ENCODE results near the gene NDP.

The NDP gene

GRCh38 chrX:44012484-44013096 lies 39.4 kb upstream of the NDP start:
- H3K4me3 ChIP-seq (ENCODE audit: low read depth, low read length), result no peak overlapping the region
- DNase-seq (ENCODE audit: low read depth), result peak; percentile 39
- no peak for TF ChIP-seq CTCF (conservative IDR thresholded peaks at IDR 0.05; ENCODE audit: low read depth, low read length)

- TF ChIP-seq CTCF (conservative IDR thresholded peaks at IDR 0.05; ENCODE audit: low read depth, low read length), result no peak
- H3K4me3 ChIP-seq (ENCODE audit: low read depth, low read length), result no peak overlapping the region
- no peak for DNase-seq (ENCODE audit: low read depth)
Observed at GRCh38 chrX:44011506-44011905, 38.3 kb upstream of the NDP start.

GRCh38 chrX:44010626-44011025 lies 37.4 kb upstream of the NDP start:
- no peak overlapping the region for H3K4me3 ChIP-seq (ENCODE audit: low read depth, low read length)
- TF ChIP-seq CTCF (conservative IDR thresholded peaks at IDR 0.05; ENCODE audit: low read depth, low read length), result no peak
- no peak for DNase-seq (ENCODE audit: low read depth)

GRCh38 chrX:44006081-44006480 lies 32.9 kb upstream of the NDP start:
- TF ChIP-seq CTCF (conservative IDR thresholded peaks at IDR 0.05; ENCODE audit: low read depth, low read length), result no peak
- H3K4me3 ChIP-seq (ENCODE audit: low read depth, low read length), result no peak overlapping the region
- DNase-seq (ENCODE audit: low read depth), result no peak

- TF ChIP-seq CTCF (conservative IDR thresholded peaks at IDR 0.05; ENCODE audit: low read depth, low read length), result no peak
- H3K4me3 ChIP-seq (ENCODE audit: low read depth, low read length), result no peak overlapping the region
- DNase-seq (ENCODE audit: low read depth), result no peak
Observed at GRCh38 chrX:44003975-44004374, 30.8 kb upstream of the NDP start.

- no peak for DNase-seq (ENCODE audit: low read depth)
- TF ChIP-seq CTCF (conservative IDR thresholded peaks at IDR 0.05; ENCODE audit: low read depth, low read length), result no peak
- H3K4me3 ChIP-seq (ENCODE audit: low read depth, low read length), result no peak overlapping the region
Observed at GRCh38 chrX:44002567-44002966, 29.4 kb upstream of the NDP start.

- H3K4me3 ChIP-seq (ENCODE audit: low read depth, low read length), result no peak overlapping the region
- DNase-seq (ENCODE audit: low read depth), result no peak
- TF ChIP-seq CTCF (conservative IDR thresholded peaks at IDR 0.05; ENCODE audit: low read depth, low read length), result no peak
Observed at GRCh38 chrX:43998374-43998773, 25.2 kb upstream of the NDP start.

All from choroid plexus epithelial cell (primary cell).